ENCODE results near the gene METTL1.

The METTL1 gene

DNA sequence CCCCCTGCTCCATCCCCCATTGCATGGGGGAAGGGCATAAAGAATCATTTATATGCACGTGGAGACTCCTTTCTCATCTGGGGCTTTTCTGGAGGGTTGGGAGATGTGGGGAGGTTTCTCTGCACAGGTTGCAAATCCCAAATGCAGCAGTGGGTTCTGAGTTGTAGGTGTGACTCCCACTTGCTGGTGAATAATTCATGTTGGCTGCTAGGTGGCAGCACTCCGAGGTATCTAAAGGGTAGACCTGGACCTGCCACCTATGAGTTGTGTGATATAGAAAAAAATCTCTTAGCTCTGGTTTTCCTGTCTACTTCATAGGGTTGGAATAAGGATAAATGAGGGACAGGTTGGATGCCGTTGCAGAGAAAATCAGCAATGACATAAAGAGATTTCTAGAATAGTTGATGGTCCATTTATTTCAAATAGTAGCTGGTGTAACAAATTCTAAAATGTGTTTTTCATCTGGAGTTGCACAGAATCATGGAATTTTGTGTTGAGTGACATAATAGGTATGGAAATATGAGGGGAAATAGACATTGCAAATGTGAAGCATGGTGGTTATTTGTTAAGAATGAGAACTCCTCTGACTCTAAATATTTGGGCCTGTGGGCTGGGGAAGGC is 12.4 kb downstream of the METTL1 start:
- Mint-ChIP-seq H3K36me3 (ENCODE audit: low read depth) (peaks cover 16% of the 10 kb centered on the region), H3K4me3 (peak overlapping the region; percentile 59 to 76 (median 72)), H3K27me3 (ENCODE audit: low read depth) (peaks cover 78% of the 10 kb centered on the region), H3K27ac (no peak overlapping the region), H3K9me3 (no peaks in the 10 kb centered on the region), H3K4me1 (peaks cover 12% of the 10 kb centered on the region)
- TF ChIP-seq, protein P1, sequence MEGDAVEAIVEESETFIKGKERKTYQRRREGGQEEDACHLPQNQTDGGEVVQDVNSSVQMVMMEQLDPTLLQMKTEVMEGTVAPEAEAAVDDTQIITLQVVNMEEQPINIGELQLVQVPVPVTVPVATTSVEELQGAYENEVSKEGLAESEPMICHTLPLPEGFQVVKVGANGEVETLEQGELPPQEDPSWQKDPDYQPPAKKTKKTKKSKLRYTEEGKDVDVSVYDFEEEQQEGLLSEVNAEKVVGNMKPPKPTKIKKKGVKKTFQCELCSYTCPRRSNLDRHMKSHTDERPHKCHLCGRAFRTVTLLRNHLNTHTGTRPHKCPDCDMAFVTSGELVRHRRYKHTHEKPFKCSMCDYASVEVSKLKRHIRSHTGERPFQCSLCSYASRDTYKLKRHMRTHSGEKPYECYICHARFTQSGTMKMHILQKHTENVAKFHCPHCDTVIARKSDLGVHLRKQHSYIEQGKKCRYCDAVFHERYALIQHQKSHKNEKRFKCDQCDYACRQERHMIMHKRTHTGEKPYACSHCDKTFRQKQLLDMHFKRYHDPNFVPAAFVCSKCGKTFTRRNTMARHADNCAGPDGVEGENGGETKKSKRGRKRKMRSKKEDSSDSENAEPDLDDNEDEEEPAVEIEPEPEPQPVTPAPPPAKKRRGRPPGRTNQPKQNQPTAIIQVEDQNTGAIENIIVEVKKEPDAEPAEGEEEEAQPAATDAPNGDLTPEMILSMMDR (IDR thresholded peaks at IDR 0.05; ENCODE audit: unreplicated experiment in 3 of 3), result peak in 2 of 3 experiments; percentile 37 to 48

- Mint-ChIP-seq H3K27ac (no peak overlapping the region), H3K9me3 (no peaks in the 10 kb centered on the region), H3K4me3 (peak overlapping the region; percentile 56 to 77 (median 69)), H3K4me1 (peaks cover 19% of the 10 kb centered on the region), H3K27me3 (ENCODE audit: low read depth) (peaks cover 78% of the 10 kb centered on the region), H3K36me3 (ENCODE audit: low read depth) (peaks cover 16% of the 10 kb centered on the region)
- TF ChIP-seq, protein P1 (IDR thresholded peaks at IDR 0.05; ENCODE audit: unreplicated experiment in 3 of 3), result no peak
Observed at GRCh38 chr12:57758552-57759359, 13.1 kb downstream of the METTL1 start.

- Mint-ChIP-seq H3K27ac (no peak overlapping the region), H3K27me3 (ENCODE audit: low read depth) (peaks cover 76% of the 10 kb centered on the region)
Observed at GRCh38 chr12:57757771-57758170, 14.1 kb downstream of the METTL1 start.

GRCh38 chr12:57756406-57757341 is 15.2 kb downstream of the METTL1 start:
- H3K4me3 Mint-ChIP-seq, result peak overlapping the region; percentile 80 to 88 (median 82)
- H3K36me3 Mint-ChIP-seq (ENCODE audit: low read depth), result peaks cover 20% of the 10 kb centered on the region
- TF ChIP-seq, protein P1 (IDR thresholded peaks at IDR 0.05; ENCODE audit: unreplicated experiment in 3 of 3), result peak; percentile 44 to 67 (median 48)
- peak overlapping the region in 2 of 3 experiments; percentile 7 to 77 for H3K27ac Mint-ChIP-seq
- H3K9me3 Mint-ChIP-seq, result no peaks in the 10 kb centered on the region
- H3K27me3 Mint-ChIP-seq (ENCODE audit: low read depth), result peaks cover 70% of the 10 kb centered on the region
- H3K4me1 Mint-ChIP-seq, result peaks cover 38% of the 10 kb centered on the region

More at GRCh38 chr12:57757771-57758170, 14.1 kb downstream of the METTL1 start:
- H3K36me3 Mint-ChIP-seq (ENCODE audit: low read depth), result peaks cover 16% of the 10 kb centered on the region
- no peaks in the 10 kb centered on the region for H3K9me3 Mint-ChIP-seq
- TF ChIP-seq, protein P1 (IDR thresholded peaks at IDR 0.05; ENCODE audit: unreplicated experiment in 3 of 3), result no peak
- peak overlapping the region; percentile 56 to 77 (median 69) for H3K4me3 Mint-ChIP-seq
- peaks cover 29% of the 10 kb centered on the region for H3K4me1 Mint-ChIP-seq

DNA sequence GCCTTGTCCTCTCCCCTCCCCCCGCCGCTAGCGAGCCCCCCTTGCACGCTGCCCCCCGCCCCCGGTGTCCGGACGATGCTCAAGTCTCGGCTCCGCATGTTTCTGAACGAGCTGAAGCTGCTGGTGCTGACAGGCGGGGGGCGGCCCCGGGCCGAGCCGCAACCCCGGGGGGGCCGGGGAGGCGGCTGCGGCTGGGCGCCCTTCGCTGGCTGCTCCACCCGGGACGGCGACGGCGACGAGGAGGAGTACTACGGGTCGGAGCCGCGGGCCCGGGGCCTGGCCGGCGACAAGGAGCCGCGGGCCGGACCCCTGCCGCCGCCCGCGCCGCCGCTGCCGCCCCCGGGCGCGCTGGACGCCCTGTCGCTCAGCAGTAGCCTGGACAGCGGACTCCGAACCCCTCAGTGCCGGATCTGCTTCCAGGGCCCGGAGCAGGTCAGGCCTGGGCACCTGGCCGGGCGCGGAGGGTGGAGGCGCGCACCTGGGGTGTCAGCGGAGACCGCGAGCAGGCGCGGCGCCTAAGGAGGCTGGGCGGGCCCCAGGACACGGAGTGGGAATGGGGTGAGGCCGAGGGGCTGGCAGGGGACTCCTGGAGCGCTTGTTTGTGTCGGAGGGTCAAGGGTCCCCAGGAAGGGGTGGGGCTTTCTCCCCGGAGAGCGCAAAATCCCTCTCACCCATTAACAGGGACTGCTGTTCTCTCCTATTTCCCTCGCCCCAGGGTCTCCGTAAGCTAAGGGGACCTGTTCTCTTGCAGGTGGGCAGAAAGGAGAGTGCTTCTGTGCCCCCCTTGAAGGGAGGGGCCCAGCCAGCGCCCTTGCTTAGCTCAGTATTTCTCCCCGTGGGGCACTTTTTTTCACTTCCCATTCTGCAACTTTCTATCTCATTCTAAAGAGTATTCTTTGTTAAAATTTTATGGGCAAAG is 16.2 kb downstream of the METTL1 start:
- TF ChIP-seq, protein P1 (IDR thresholded peaks at IDR 0.05; ENCODE audit: unreplicated experiment in 3 of 3), result no peak
- no peaks in the 10 kb centered on the region for H3K9me3 Mint-ChIP-seq
- H3K36me3 Mint-ChIP-seq (ENCODE audit: low read depth), result peaks cover 30% of the 10 kb centered on the region
- H3K4me3 Mint-ChIP-seq, result peak overlapping the region; percentile 80 to 88 (median 82)
- H3K27ac Mint-ChIP-seq, result peak overlapping the region in 2 of 3 experiments; percentile 7 to 77
- peaks cover 46% of the 10 kb centered on the region for H3K4me1 Mint-ChIP-seq
- peaks cover 61% of the 10 kb centered on the region for H3K27me3 Mint-ChIP-seq (ENCODE audit: low read depth)

Data from nephron (organoid).